Upper lobe of left lung (tissue), 4 donors: ENCODE data around the gene RIMBP2.

Source experiments
- EP300 ChIP-seq, 4 donors: sonication (generic); formaldehyde crosslinking; IDR thresholded peaks; one replicate each; pipeline ENCODE4 v1.5.1; 2017; ENCODE audit warnings: antibody characterized with exemption in 4 of 4, control low read depth in 2 of 4
- POLR2A ChIP-seq, 4 donors: fragments of 450-650 bp; IDR thresholded peaks; one replicate each; pipeline ENCODE4 v1.5.1; 2016 to 2017; ENCODE audit warnings: antibody characterized with exemption in 4 of 4, mild to moderate bottlenecking in 2 of 4
- POLR2AphosphoS5 ChIP-seq, 2 donors: sonication (generic); formaldehyde crosslinking; IDR thresholded peaks; one replicate each; pipeline ENCODE4 v1.5.1; 2017; ENCODE audit warnings: antibody characterized with exemption in 2 of 2
- TF ChIP-seq, protein P1 (sequence below), 6 experiments: fragments of 450-650 bp in 4 of 6; fragments of 200-600 bp in 2 of 6; sonication (generic) in 2 of 6; IDR thresholded peaks; one replicate each; pipeline ENCODE4 v1.5.1; 2016 to 2019; ENCODE audit warnings: antibody characterized with exemption in 6 of 6

DNA sequence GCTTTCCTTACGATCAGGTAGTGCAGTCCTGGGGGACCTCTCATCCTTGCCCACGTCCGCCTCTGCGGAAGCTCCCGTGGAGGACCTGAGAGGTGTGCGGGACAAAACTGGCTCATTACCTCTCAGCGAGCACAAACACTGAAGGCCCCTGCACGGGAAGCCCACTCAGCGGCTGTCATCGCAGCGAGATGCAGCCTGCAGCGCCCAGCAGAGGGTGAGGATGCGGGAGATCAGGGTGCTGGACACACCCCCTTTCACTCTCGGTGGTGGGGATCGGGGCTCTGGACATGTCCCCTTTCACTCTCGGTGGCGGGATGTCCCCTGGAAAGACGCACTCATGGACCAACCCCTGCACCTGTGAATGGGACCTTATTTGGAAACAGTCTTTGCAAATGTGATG is 266.8 kb downstream of the RIMBP2 start:
- TF ChIP-seq, protein P1, sequence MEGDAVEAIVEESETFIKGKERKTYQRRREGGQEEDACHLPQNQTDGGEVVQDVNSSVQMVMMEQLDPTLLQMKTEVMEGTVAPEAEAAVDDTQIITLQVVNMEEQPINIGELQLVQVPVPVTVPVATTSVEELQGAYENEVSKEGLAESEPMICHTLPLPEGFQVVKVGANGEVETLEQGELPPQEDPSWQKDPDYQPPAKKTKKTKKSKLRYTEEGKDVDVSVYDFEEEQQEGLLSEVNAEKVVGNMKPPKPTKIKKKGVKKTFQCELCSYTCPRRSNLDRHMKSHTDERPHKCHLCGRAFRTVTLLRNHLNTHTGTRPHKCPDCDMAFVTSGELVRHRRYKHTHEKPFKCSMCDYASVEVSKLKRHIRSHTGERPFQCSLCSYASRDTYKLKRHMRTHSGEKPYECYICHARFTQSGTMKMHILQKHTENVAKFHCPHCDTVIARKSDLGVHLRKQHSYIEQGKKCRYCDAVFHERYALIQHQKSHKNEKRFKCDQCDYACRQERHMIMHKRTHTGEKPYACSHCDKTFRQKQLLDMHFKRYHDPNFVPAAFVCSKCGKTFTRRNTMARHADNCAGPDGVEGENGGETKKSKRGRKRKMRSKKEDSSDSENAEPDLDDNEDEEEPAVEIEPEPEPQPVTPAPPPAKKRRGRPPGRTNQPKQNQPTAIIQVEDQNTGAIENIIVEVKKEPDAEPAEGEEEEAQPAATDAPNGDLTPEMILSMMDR (IDR thresholded peaks at IDR 0.05), result no peak
- TF ChIP-seq EP300 (IDR thresholded peaks at IDR 0.05), result no peak
- no peak for TF ChIP-seq POLR2A (IDR thresholded peaks at IDR 0.05)
- no peak for TF ChIP-seq POLR2AphosphoS5 (IDR thresholded peaks at IDR 0.05)
